Measurements from ENCODE around the gene PDIA4.

PDIA4 gene

DNA sequence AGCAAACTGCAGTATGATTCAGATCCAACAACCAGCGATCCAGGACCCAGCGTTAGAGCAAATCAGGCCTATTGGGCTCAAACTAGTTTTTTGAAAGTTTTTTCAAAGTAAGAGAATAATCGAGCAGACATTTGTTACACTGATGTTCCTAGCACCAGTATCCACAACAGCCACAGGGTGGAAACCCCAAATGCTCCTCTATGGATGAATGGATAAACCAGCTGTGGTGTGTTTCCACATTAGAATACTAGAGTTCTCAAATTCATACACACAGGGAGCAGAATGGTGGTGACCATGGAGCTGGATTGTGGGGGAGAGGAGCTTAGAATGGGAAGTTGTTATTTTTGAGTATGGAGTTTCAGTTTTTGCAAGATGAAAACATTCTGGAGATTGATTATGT is 60.7 kb downstream of the PDIA4 start:
- no peak for DNase-seq (ENCODE audit: low read depth in 2 of 2)

DNA sequence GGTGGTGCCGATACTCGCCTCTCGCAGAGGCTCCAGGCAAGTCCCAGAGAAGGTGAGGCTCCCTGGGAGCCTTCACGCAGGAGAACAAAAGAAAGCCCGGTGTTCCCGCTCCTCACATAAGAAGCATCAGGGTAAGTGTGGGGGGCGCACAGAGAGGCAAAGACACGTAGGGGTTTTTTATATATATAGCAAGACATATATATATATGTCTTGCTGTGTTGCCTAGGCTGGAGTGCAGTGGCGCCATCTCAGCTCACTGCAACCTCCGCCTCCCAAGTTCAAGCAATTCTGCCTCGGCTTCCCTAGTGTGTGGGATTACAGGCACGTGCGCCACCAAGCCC is 61.3 kb downstream of the PDIA4 start:
- no peak for DNase-seq (ENCODE audit: low read depth in 2 of 2)

DNA sequence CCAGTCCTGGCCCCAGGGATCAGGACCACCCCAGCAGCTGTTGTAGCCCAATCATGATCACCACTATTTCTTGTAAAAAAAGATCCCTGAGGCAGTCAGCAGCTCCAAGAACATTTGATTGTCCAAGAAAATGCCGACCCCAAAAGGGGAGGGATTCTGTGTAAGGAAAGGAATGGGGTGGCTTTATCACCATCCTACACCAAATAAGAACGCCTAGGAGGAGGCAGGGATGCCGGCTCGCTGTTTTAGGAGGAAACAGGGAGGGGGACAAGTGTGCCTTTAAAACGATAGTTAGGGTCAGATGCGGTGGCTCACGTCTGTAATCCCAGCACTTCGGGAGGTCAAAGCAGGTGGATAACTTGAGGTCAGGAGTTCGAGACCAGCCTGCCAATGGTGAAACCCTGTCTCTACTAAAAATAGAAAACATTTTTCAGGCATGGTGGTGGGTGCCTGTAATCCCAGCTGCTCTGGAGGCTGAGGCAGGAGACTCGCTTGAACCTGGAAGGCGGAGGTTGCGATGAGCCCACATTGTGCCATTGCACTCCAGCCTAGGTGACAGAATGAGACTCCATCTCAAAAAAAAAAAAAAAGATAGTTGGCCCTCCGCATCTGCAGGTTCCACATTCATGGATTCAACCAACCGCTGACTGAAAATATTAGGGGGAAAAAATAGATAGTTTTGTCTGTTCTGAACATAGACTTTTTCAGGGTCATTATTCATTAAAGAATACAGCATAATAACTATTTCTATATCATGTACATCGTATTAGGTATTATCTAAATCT is 63.6 kb downstream of the PDIA4 start:
- DNase-seq (ENCODE audit: low read depth in 2 of 2), result no peak

DNA sequence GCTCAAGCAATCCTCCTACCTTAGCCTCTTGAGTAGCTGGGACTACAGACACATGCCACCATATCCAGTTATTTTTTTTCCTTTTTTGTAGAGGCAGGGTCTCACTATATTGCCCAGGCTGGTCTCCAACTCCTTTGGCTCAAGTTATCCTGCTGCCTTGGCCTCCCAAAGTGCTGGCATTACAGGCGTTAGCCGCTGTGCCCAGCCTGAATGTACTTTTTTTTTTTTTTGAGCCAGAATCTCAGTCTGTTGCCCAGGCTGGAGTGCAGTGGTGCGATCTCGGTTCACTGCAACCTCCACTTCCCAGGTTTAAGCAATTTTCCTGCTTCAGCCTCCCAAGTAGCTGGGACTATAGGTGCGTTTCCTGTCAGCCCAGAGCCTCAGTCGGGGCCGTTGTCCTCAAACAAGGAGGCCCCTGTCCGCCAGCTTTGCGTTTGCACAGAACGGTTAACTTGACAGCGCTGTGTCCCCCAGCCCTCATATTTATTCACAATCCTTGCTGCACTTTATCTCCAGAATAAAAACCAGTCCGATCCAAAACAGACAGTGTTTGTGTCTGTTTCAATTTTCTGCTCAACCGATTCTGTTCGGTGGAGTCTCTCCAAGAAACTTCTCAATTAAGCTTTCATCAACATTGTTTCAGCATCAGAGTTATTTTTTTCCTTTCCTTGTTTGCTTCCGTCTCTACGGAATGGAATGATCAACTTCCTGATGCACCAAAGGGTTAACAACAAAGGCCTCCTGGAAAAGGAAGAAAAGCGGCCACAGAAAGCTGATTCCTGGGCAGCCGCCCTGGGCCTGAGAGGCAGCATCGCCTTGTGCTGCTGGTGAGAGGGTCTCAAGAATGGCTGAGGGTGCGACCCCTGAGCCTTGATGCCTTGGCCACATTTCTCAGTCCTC is 64.5 kb downstream of the PDIA4 start:
- DNase-seq (ENCODE audit: low read depth in 2 of 2), result no peak

DNA sequence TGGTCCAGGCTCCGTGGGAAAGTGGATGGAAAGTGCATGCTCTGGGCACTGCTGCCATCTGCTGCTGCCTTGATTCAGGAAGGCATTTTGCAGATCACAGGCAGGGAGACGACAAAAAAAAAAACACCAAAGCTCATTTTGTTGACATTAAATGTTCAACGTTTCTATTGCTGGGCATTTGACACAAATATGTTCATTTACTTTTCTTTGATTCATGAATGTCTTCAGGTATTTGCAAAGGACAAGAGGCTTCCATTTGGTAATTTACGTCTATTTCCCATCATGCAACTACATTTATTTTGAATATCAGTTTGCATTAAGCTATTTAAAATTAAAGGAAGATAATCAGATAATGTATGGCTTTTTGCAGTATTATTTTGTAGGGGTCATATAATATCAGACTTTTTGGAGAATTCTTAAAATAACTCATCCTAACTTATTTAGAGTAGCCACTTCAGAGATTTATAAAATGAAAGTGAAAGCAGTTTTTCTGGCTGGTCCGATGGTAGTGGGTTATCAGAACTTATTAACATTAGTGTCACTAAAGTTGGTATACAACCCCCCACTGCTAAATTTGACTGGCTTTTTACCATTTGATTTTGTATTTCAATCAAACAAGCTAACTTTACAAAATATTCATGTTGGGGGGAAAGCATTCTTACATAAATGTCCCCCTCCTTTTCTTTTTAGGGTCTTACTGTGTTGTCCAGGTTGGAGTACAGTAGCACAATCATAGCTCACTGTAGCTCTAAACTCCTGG is 65.3 kb downstream of the PDIA4 start:
- DNase-seq (ENCODE audit: low read depth in 2 of 2), result peak in 1 of 2 donors; percentile 34

DNA sequence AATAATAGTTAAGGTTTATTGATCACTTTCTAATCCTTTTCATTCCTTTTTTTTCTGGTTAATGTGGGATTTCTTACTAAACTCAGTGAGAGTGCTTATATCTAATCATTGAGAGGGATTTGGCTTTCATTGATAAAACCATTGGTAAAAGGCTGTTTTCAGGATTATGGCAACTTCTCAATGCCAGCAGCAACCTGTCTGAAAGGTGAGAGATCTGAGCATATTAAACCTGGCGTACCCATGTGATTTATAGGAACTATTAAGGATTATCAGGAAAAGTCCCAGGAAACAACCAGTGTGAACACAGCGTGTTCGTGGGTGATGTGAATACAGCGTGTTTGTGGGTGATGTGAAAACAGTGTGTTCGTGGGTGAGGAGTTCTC is 65.9 kb downstream of the PDIA4 start:
- no peak for DNase-seq (ENCODE audit: low read depth in 2 of 2)

DNA sequence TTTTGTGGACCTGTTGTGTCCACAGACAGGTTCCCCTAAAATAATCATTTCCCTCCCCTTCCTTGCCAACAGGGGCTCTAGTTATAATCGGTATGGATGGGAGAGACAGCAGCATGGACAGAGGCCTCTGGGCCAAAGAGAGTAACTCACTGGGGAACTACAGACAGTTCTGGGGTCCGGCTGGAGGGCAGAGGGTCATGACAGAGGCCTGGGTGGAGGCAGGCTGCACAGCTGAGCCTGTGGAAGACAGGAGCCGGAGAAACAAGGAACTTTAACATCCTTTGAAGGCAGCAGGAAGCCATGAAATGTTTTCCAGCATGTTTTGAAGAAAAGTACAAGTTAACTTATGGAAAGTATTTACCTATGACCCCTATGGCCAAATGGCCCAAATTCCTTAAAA is 68.6 kb downstream of the PDIA4 start:
- DNase-seq (ENCODE audit: low read depth in 2 of 2), result no peak

DNA sequence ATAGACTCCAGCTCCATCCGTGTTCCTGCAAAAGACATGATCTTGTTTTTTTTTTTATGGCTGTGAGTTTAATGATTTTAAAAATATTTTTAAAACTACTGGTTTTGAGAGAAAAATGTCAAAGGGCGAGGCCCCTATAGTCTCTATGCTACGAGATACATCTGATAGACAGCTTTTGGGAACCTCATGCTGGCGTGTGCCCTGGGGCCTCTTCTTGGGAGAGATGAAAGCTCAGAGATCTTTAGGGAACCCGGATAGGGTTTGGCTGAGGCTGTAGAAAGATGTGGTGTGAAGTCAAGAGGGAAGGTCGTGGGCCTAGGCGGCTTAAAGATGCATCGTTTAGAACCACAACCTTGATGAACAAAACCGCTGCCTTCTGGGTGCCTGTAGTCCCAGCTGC is 70.2 kb downstream of the PDIA4 start:
- DNase-seq (ENCODE audit: low read depth in 2 of 2), result no peak

DNA sequence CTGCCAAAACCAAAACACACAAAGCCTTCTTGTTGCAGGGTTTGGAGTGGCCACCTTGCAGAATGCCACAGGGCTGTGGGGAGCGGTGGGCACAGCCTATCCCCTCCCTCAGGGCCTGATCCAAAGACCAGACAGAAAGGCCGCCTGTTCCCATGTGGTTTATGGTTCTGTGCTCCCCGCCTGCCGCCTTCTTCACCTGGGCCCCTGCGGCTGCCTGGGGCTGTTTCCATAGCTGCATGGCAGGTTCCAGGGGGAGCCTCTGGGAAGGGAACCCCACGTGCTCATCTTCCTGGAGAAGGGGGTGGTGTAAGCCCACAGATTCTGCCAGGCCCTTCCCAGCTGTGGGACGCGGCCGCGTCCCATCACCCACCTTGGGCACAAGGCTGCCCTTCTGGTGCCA is 73.5 kb downstream of the PDIA4 start:
- DNase-seq (ENCODE audit: low read depth in 2 of 2), result no peak

DNA sequence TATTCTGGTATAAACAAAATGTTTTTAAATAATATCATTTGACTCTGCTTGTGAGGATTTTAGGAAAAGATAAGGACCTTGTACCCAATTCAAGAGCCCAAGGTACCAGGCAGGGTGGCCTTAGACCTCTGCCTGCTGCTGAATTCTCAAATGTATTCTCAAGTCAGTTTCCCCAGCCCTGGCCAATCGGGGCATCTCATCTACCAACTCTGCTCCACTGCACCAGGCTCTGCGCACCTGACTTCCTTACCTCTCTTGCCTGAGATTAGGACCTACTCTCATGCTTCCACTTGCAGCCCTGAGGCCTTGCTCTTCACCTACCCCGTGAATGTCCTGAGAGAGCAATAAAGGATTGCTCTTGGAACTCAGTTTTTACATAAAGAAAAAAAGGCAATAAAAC is 74.6 kb downstream of the PDIA4 start:
- no peak for DNase-seq (ENCODE audit: low read depth in 2 of 2)

Data from stimulated activated CD8-positive, alpha-beta memory T cell treated with anti-CD3 and anti-CD28 coated beads, Interleukin-15, amount 100 ng/mL, for 48 hours (primary cell).